Measurements from ENCODE around the gene SYN1. TPM values are rescaled to one million over a fixed set of nuclear protein-coding genes. Genes with fewer than 3 reads are reported as not detected.

Gene SYN1
- total RNA-seq, 1 donor from 2014 or later: not detected

GRCh38 chrX:47564438-47565085 lies 55.1 kb downstream of the SYN1 start:
- no peak overlapping the region for H3K9ac ChIP-seq
- Mint-ChIP-seq H3K27me3 (ENCODE audit: insufficient read depth, low read depth) (peaks cover 8% of the 10 kb centered on the region), H3K36me3 (peaks cover 19% of the 10 kb centered on the region), H3K27ac (no peak overlapping the region), H3K4me1 (peaks cover 17% of the 10 kb centered on the region), H3K9me3 (peaks cover 19% of the 10 kb centered on the region), H3K4me3 (no peak overlapping the region)
- DNase-seq (ENCODE audit: low spot score): no peak
- peaks cover 11% of the 10 kb centered on the region for H3K79me2 ChIP-seq (ENCODE audit: low read depth)
- H3K9me3 ChIP-seq (ENCODE audit: low read depth): no peaks in the 10 kb centered on the region
- no peaks in the 10 kb centered on the region for H3K27me3 ChIP-seq
- H3K4me3 ChIP-seq: no peak overlapping the region
- H2AFZ ChIP-seq (replicated peaks): no peak overlapping the region
- peaks cover 6% of the 10 kb centered on the region for H4K20me1 ChIP-seq (ENCODE audit: low read depth)
- no peaks in the 10 kb centered on the region for H3F3A ChIP-seq (ENCODE audit: low read depth)
- TF ChIP-seq EZH2 (IDR thresholded peaks at IDR 0.05) (no peak), CTCF (IDR thresholded peaks at IDR 0.05) (no peak), EZH2phosphoT487 (IDR thresholded peaks at IDR 0.05) (no peak)
- H3K36me3 ChIP-seq: no peaks in the 10 kb centered on the region
- no peak overlapping the region for H3K4me2 ChIP-seq
- H3K4me1 ChIP-seq: no peaks in the 10 kb centered on the region
- H3K27ac ChIP-seq: no peak overlapping the region

- H3K4me3 ChIP-seq: no peak overlapping the region
- no peak overlapping the region for H3K27ac ChIP-seq
- H3K4me1 ChIP-seq: no peaks in the 10 kb centered on the region
- no peak overlapping the region for H2AFZ ChIP-seq (replicated peaks)
- H3K9me3 ChIP-seq (ENCODE audit: low read depth): no peaks in the 10 kb centered on the region
- H3F3A ChIP-seq (ENCODE audit: low read depth): no peaks in the 10 kb centered on the region
- no peak overlapping the region for H3K27ac Mint-ChIP-seq
- H3K4me1 Mint-ChIP-seq: peaks cover 17% of the 10 kb centered on the region
- H3K9ac ChIP-seq: no peak overlapping the region
- H3K4me2 ChIP-seq: no peak overlapping the region
- TF ChIP-seq CTCF (IDR thresholded peaks at IDR 0.05): no peak
- no peak for TF ChIP-seq EZH2phosphoT487 (IDR thresholded peaks at IDR 0.05)
- TF ChIP-seq EZH2 (IDR thresholded peaks at IDR 0.05): no peak
- peaks cover 13% of the 10 kb centered on the region for H3K36me3 Mint-ChIP-seq
- no peak overlapping the region for H3K4me3 Mint-ChIP-seq
- no peak for DNase-seq (ENCODE audit: low spot score)
- H3K27me3 Mint-ChIP-seq (ENCODE audit: insufficient read depth, low read depth): peaks cover 6% of the 10 kb centered on the region
- no peaks in the 10 kb centered on the region for H3K27me3 ChIP-seq
- H3K9me3 Mint-ChIP-seq: peaks cover 14% of the 10 kb centered on the region
- peaks cover 6% of the 10 kb centered on the region for H4K20me1 ChIP-seq (ENCODE audit: low read depth)
- H3K79me2 ChIP-seq (ENCODE audit: low read depth): peaks cover 11% of the 10 kb centered on the region
- H3K36me3 ChIP-seq: no peaks in the 10 kb centered on the region
Observed at GRCh38 chrX:47563801-47564315, 55.8 kb downstream of the SYN1 start.

- Histone ChIP-seq H3K4me2 (no peak overlapping the region), H3K4me3 (no peak overlapping the region), H2AFZ (replicated peaks) (no peak overlapping the region), H3K9me3 (ENCODE audit: low read depth) (no peaks in the 10 kb centered on the region), H3K36me3 (no peaks in the 10 kb centered on the region), H3K4me1 (no peaks in the 10 kb centered on the region), H4K20me1 (ENCODE audit: low read depth) (peaks cover 6% of the 10 kb centered on the region), H3K27ac (no peak overlapping the region), H3K27me3 (no peaks in the 10 kb centered on the region), H3F3A (ENCODE audit: low read depth) (no peaks in the 10 kb centered on the region), H3K9ac (no peak overlapping the region), H3K79me2 (ENCODE audit: low read depth) (peaks cover 11% of the 10 kb centered on the region)
- peaks cover 17% of the 10 kb centered on the region for H3K4me1 Mint-ChIP-seq
- H3K27me3 Mint-ChIP-seq (ENCODE audit: insufficient read depth, low read depth): peaks cover 6% of the 10 kb centered on the region
- peak overlapping the region; percentile 77 for H3K4me3 Mint-ChIP-seq
- H3K27ac Mint-ChIP-seq: no peak overlapping the region
- DNase-seq (ENCODE audit: low spot score): peak; percentile 37
- peak; percentile 53 for TF ChIP-seq CTCF (IDR thresholded peaks at IDR 0.05)
- TF ChIP-seq EZH2phosphoT487 (IDR thresholded peaks at IDR 0.05): no peak
- no peak for TF ChIP-seq EZH2 (IDR thresholded peaks at IDR 0.05)
- peaks cover 8% of the 10 kb centered on the region for H3K36me3 Mint-ChIP-seq
- H3K9me3 Mint-ChIP-seq: peaks cover 17% of the 10 kb centered on the region
Observed at GRCh38 chrX:47562615-47563243, 56.9 kb downstream of the SYN1 start.

All from neural progenitor cell (in vitro differentiated cells).